GM13976 (cell line): ENCODE data around the gene HECW1.

Experiments
- DNase-seq: peaks from one replicate; pipeline ENCODE4 v3.0.0; 2012; ENCODE audit warnings: low spot score
- CTCF ChIP-seq: IDR thresholded peaks from 2 replicates; pipeline ENCODE4 v1.5.1; 2012; ENCODE audit warnings: borderline replicate concordance, mild to moderate bottlenecking; ENCODE audit not compliant: insufficient read depth; ENCODE audit errors: extremely low read depth, missing control alignments, control extremely low read depth
- in situ Hi-C: fragments of 300-500 bp; cut with MboI; formaldehyde crosslinking; loops from one replicate; pipeline ENCODE4 v1.12.0; 2022; ENCODE audit warnings: low sequenced_read_pairs, mixed read lengths, inconsistent platforms; ENCODE audit not compliant: unreplicated experiment

The HECW1 gene

GRCh38 chr7:43387932-43388331 lies 275.5 kb downstream of the HECW1 start:
- no peak for DNase-seq
- in situ Hi-C loops: no loop called here
- TF ChIP-seq CTCF: no peak

- no peak for DNase-seq
- TF ChIP-seq CTCF: no peak
- in situ Hi-C loops: no loop called here
Observed at GRCh38 chr7:43390576-43390975, 278.1 kb downstream of the HECW1 start.

- no peak for DNase-seq
- in situ Hi-C loops: no loop called here
- TF ChIP-seq CTCF: no peak
Observed at GRCh38 chr7:43391518-43391917, 279.1 kb downstream of the HECW1 start.

GRCh38 chr7:43392638-43393330 lies 280.3 kb downstream of the HECW1 start:
- TF ChIP-seq CTCF: no peak
- in situ Hi-C loops: no loop called here
- DNase-seq: no peak

- in situ Hi-C loops: no loop called here
- DNase-seq: no peak
Observed at GRCh38 chr7:43394441-43395130, 282.1 kb downstream of the HECW1 start.

GRCh38 chr7:43395351-43395750 lies 282.9 kb downstream of the HECW1 start:
- in situ Hi-C loops: no loop called here
- no peak for TF ChIP-seq CTCF
- no peak for DNase-seq

More at GRCh38 chr7:43394441-43395130, 282.1 kb downstream of the HECW1 start:
- TF ChIP-seq CTCF: no peak
